GM18505 (cell line): Measurements from ENCODE around the gene NOC3L.

Experiments
- ATAC-seq: cut with Tn5 transposase; IDR thresholded peaks from one replicate; pipeline ENCODE4 v1.9.1; 2021; ENCODE audit not compliant: unreplicated experiment
- POLR2A ChIP-seq: IDR thresholded peaks from 4 replicates; pipeline ENCODE4 v1.6.1; 2011; ENCODE audit warnings: borderline replicate concordance; ENCODE audit not compliant: insufficient read depth, insufficient read length; ENCODE audit errors: extremely low read depth

Gene NOC3L

DNA sequence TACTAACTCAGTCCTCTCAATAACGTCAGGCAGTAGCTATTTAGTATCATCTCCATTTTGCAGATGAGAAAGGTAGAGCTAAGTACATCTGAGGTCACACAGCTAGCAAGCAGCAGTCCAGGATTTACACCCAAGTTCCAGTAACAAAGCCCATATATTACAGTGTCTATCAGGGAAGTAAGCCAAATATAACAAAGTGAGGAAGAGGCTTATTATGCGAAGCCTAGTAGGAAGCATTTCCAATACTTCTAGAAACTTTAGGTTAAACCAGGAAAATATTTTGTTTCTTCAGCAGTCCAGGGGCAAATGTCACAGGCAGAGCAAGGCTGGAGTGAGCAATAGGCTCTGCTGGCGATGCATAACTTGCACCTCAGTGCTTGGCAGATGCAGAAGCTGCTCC lies 53.9 kb downstream of the NOC3L start:
- no peak for ATAC-seq
- TF ChIP-seq POLR2A, result no peak

DNA sequence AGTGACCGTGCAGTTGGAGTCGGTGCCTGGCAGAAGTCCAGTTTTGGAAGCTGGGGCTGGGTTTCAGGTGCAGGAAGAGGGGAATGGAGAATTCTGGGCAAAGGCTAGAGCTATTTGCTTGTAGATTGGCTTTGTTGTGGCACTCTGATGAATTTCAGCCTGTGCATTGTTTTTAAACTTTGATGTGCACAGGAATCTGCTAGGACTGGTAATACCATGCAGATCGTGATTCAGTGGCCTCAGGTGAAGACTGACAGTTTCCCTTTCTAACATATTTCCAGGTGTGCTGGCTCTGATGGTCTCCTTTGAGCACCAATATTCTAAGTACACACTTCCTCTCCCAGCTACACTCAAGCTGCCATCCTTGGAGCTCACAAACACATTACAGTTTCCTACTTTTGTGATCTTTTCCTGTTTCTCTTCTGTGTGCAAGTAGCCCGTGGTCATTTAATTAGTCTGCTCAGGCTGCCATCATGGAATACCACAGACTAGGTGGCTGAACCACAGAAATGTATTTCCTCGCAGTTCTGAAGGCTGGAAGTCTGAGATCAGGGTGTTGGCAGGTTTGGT lies 55.6 kb downstream of the NOC3L start:
- no peak for TF ChIP-seq POLR2A
- ATAC-seq, result no peak

DNA sequence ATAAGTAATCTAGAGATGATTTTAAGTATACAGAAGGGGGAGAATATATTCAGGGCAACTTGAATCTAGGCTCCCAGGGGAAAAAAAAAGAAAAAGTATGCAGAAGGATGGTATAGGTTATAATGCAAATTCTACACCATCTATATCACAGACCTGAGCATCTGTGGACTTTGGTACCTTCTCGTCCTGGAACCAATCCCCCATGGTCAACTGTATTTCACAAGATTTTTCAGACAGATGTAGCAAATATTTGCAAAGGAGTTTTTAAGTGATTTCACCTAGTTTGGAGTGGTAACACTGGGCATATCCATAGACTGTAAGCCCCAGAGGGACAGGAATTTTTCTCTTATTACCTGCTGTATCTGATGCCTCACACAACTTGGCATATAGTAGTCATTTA lies 58.8 kb downstream of the NOC3L start:
- ATAC-seq, result no peak
- no peak for TF ChIP-seq POLR2A

DNA sequence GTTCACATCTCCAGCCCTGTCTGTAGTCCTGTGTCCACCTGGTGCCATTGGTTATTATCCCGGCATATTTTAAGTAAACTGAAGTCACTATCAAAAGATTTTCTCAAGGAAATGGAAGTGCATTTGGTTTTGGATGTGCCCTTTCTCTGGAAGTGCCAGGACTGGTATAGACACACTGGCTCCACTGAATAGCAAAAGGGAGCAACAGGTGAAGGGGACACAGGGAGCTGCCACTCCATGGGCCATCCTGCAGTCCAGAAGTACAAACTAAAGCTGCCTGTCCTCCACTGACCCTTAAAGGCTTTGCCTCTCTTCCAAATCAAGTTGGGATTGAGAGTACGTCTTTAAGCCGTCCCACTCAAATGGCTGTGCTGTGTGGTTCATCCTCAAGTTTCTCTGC lies 62.7 kb downstream of the NOC3L start:
- no peak for ATAC-seq
- no peak for TF ChIP-seq POLR2A

DNA sequence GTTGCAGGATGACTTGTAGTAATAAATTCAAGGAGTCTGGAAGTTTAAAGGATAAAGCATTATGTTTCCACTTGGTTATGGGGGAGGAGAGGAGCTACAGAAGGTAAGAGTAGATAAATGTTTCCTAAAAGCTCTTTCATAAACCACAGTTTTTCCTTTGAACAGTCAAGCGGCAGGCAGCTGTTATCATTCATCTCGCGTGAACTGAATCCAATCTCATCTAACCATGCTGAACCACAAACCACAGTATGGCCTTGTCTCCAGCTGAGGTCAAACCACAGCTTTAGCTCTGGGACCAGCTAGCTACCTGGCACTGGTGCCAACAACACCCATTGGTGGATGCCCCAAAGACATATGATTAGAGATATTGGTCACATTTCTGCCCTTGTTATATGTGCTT lies 63.3 kb downstream of the NOC3L start:
- ATAC-seq, result no peak
- TF ChIP-seq POLR2A, result no peak

DNA sequence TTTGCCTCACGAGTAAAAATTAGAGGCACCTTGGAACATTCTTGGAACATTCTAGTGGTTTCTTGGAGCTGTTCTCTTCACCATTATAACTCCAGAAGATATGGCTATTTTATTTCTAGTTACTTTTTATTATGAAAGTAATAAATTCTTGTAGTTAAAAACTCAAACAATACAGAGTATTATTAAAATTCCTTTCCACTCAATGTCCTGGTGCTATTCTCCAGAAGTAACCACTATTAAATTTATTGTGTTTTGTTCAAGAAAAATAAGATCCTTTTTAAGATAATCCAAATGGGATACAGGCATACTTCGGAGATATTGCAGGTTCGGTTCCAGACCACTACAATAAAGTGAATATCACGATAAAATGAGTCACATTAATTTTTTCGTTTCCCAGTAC lies 68.6 kb downstream of the NOC3L start:
- ATAC-seq, result no peak
- TF ChIP-seq POLR2A, result no peak

DNA sequence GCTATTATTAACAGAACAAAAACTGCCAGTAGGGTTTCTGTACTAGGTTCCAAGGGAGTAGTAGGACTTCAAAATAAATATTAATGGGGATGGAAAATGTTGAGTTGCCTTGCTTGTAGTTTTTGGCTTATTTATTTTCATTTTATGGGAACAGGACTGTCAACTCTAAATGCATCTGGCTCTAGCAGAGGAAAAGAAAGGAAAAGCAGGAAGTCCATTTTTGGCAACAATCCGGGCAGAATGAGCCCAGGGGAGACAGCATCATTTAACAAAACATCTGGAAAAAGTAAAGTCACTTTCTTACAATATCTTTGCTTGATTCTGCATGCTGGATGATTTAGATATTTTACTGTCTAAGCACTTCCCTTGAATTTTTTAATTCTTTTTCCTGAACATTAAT lies 69.4 kb downstream of the NOC3L start:
- TF ChIP-seq POLR2A, result no peak
- ATAC-seq, result no peak

DNA sequence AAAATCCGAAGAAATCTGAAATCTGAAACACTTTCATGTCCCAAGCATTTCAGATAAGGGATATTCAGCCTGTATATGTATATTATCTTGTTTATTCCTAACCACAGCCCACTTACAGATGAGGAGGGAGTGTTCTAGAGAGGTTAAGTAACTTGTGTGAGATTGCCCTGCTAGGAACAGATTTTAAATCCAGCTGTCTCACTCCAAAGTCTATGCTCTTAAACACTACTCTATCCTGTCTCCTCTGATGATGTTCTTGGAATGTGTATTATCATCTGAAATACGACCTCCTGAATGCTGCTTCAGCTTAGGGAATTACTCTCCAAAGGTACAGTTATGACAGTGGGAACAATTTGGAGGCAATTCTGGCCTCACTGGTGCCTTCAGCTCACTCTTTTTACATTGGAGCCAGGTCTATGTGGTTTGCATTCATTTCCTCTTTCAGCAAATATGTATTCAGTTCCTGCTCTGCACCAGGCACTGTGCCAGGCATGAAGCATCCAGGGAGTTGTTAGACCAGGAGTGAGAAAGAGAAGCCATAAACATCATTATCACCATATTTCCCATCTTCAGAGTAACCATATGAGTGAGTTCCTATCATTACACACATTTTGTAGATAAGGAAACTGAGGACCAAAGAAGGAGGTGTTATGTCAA lies 70.2 kb downstream of the NOC3L start:
- no peak for TF ChIP-seq POLR2A
- no peak for ATAC-seq

DNA sequence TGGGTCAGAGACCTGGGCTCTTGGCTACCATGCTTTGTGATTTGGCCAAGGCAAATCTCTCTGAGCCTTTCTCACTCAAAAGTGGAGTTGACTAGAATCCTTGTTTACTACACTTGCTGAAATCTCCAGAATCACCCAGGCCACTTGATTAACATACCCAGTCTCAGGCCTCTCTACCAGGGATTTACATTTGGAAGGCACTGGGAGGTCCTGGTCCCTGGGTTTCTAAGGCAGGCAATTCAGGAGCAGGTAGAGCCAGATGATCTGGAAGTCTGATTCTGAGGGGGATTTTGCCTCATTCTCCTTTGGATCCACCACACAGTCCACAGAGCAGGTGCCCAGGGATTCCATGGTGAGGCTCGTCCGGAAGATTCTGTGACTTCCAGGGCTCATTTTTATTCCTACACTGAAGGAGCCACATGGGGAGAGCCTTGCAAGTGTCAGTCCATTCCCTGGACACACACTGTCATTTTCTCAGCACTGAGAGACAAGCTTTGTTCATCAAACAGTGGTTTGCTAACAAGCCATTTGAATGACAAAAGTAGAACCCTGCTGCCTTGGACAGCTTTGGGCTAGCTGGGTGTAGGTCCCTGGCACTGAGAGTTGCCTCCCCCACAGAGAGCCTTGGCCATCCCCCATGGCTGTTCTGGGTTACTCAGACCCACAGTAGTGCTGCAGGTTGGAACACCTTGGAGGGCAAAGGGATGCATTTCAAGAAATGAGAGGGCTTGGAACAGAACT lies 74.2 kb downstream of the NOC3L start:
- TF ChIP-seq POLR2A, result no peak
- no peak for ATAC-seq

DNA sequence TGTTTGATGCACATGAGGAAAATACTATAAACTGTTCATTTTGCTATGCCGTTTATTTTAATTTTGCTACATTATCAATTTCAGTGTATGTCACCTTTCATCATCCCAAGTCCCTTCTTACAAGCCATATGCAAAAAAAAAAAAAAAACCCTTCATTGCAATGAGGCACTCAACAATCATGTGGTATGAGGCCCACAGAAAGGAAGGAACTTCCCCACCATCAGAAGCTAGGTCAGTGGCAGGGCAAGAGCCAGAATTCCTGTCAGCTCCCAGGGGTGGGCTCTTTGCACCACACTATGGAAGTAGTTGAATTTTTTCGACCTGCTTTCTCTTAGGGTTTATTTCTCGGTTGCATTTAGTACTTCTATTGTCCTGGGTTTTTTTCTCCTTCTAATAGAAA lies 75.4 kb downstream of the NOC3L start:
- TF ChIP-seq POLR2A, result no peak
- ATAC-seq, result no peak

DNA sequence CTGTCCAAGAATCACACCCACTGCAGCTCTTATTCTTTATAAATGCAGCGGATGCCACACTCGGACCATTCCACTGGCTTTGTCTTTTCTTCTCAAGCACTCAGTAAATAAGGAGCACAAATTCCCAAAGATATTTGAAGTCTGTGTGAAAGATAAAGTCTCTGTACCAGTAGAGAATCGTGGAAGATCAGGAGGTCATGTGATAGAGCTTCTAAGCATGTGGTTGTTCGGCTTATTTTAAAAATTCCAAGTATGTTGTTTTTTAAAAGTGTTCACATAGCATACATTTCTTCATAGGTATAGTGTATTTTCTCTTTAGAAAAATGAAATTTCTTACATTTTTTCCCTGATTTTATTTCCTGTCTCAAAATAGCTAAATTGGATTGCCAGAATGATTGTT lies 75.8 kb downstream of the NOC3L start:
- no peak for ATAC-seq
- no peak for TF ChIP-seq POLR2A

DNA sequence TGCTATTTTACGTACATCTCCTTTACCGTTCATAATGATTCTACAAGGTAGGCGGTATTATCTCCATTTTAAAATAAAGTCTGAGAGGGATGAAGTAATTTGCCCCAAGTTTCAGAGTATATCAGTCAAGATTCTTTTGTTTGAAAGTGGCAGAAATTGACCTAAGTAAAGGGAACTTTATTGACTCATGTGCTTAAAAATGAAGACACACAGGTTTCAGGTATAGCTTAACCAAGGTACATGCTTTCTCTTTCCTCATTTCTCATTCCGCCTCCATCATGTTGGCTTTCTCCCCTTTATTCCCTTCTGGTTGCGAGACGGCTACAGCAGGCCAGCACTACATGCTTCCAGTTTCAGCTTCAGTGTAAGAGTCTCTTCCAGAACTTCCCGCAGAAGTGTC lies 77.5 kb downstream of the NOC3L start:
- TF ChIP-seq POLR2A, result no peak
- no peak for ATAC-seq
